GM21381 (cell line): Measurements from ENCODE around the gene DHX35.

Experiments used
- ATAC-seq: cut with Tn5 transposase; IDR thresholded peaks from one replicate; pipeline ENCODE4 v1.9.1; 2021; ENCODE audit warnings: mild to moderate bottlenecking, moderate library complexity; ENCODE audit not compliant: unreplicated experiment

The DHX35 gene

GRCh38 chr20:39052676-39053075 is 90.5 kb downstream of the DHX35 start:
- ATAC-seq, result no peak

- no peak for ATAC-seq
These were observed 95.0 kb downstream of the DHX35 start for GRCh38 chr20:39057143-39057542.

GRCh38 chr20:39057911-39058310 is 95.8 kb downstream of the DHX35 start:
- ATAC-seq, result no peak

- ATAC-seq, result no peak
These were observed 96.9 kb downstream of the DHX35 start for GRCh38 chr20:39059036-39059435.

GRCh38 chr20:39066471-39067242 is 104.5 kb downstream of the DHX35 start:
- no peak for ATAC-seq

GRCh38 chr20:39067526-39068216 is 105.5 kb downstream of the DHX35 start:
- ATAC-seq, result no peak

GRCh38 chr20:39069976-39070375 is 107.8 kb downstream of the DHX35 start:
- ATAC-seq, result no peak

GRCh38 chr20:39070484-39071231 is 108.5 kb downstream of the DHX35 start:
- no peak for ATAC-seq

- ATAC-seq, result no peak
These were observed 110.0 kb downstream of the DHX35 start for GRCh38 chr20:39072132-39072531.

- ATAC-seq, result no peak
These were observed 110.5 kb downstream of the DHX35 start for GRCh38 chr20:39072653-39073052.

GRCh38 chr20:39075731-39076130 is 113.6 kb downstream of the DHX35 start:
- no peak for ATAC-seq

- no peak for ATAC-seq
These were observed 114.8 kb downstream of the DHX35 start for GRCh38 chr20:39076958-39077357.

- no peak for ATAC-seq
These were observed 118.2 kb downstream of the DHX35 start for GRCh38 chr20:39080326-39080725.

GRCh38 chr20:39081255-39081654 is 119.1 kb downstream of the DHX35 start:
- ATAC-seq, result no peak

- ATAC-seq, result no peak
These were observed 120.7 kb downstream of the DHX35 start for GRCh38 chr20:39082622-39083398.

- ATAC-seq, result no peak
These were observed 121.6 kb downstream of the DHX35 start for GRCh38 chr20:39083761-39084160.

- no peak for ATAC-seq
These were observed 126.9 kb downstream of the DHX35 start for GRCh38 chr20:39089029-39089428.
